Endothelial cell of umbilical vein (primary cell): ENCODE data around the gene ZFYVE28.

Source experiments
- EZH2 ChIP-seq: IDR thresholded peaks from 2 replicates; pipeline ENCODE4 v1.6.1; 2012; ENCODE audit warnings: borderline replicate concordance, low read depth, mild to moderate bottlenecking, moderate library complexity, low read length, inconsistent platforms; ENCODE audit not compliant: severe bottlenecking
- POLR2A ChIP-seq: IDR thresholded peaks from 2 replicates; pipeline ENCODE4 v1.6.1; 2012; ENCODE audit warnings: low read depth, mild to moderate bottlenecking, control low read depth, low read length
- POLR2AphosphoS5 ChIP-seq: IDR thresholded peaks from 2 replicates; pipeline ENCODE4 v1.6.1; 2012; ENCODE audit warnings: low read depth, mild to moderate bottlenecking, control low read depth, low read length, moderate library complexity; ENCODE audit not compliant: insufficient read depth
- TF ChIP-seq, protein P1 (sequence below), 2 donors: IDR thresholded peaks; 1 replicate in 1 of 2; 2 replicates in 1 of 2; pipeline ENCODE4 v1.5.1; 2011; ENCODE audit warnings: low read length in 2 of 2, mild to moderate bottlenecking in 2 of 2, moderate library complexity in 2 of 2, control low read depth in 1 of 2, inconsistent platforms in 1 of 2, low read depth in 1 of 2; ENCODE audit not compliant: insufficient read depth in 1 of 2; ENCODE audit errors: extremely low read depth in 1 of 2
- TF ChIP-seq, protein P2 (sequence below): IDR thresholded peaks from 2 replicates; pipeline ENCODE4 v1.6.1; 2011; ENCODE audit not compliant: insufficient read depth, insufficient read length

DNA sequence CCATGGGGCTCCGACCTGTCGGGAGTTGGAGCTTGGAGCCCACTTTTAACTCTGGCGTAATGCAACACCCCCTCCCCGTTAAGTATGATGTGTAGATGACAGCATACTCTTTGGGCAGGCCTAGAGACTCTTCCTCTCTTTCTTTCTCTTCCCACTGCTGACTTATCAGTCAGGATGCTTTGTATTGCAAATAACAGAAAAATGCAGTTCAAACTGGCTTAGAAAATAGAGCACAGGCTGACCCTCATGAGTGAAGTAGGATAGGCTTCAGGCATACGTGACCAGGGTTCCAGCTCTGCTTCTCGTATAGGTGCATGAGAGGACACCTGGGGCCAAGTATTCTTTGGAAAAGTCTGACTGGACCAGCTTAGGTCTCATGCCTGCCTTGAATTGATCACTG lies 27.1 kb upstream of the ZFYVE28 start:
- TF ChIP-seq, protein P1, sequence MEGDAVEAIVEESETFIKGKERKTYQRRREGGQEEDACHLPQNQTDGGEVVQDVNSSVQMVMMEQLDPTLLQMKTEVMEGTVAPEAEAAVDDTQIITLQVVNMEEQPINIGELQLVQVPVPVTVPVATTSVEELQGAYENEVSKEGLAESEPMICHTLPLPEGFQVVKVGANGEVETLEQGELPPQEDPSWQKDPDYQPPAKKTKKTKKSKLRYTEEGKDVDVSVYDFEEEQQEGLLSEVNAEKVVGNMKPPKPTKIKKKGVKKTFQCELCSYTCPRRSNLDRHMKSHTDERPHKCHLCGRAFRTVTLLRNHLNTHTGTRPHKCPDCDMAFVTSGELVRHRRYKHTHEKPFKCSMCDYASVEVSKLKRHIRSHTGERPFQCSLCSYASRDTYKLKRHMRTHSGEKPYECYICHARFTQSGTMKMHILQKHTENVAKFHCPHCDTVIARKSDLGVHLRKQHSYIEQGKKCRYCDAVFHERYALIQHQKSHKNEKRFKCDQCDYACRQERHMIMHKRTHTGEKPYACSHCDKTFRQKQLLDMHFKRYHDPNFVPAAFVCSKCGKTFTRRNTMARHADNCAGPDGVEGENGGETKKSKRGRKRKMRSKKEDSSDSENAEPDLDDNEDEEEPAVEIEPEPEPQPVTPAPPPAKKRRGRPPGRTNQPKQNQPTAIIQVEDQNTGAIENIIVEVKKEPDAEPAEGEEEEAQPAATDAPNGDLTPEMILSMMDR (IDR thresholded peaks at IDR 0.05; ENCODE audit: extremely low read depth in 1 of 2, insufficient read depth in 1 of 2, low read depth in 1 of 2, low read length in 2 of 2) = no peak
- TF ChIP-seq POLR2A = no peak
- TF ChIP-seq EZH2 = no peak
- no peak for TF ChIP-seq POLR2AphosphoS5
- TF ChIP-seq, protein P2, sequence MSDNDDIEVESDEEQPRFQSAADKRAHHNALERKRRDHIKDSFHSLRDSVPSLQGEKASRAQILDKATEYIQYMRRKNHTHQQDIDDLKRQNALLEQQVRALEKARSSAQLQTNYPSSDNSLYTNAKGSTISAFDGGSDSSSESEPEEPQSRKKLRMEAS = no peak
